ENCODE data around the gene HRH2. TPM values are rescaled to one million over a fixed set of nuclear protein-coding genes. Genes with fewer than 3 reads are reported as not detected.

Gene HRH2
- total and polyA plus RNA-seq, 9 of the 15 experiments (the other 6 are each of a cell fraction or from before 2014, with no cell fraction given), result 0.04 TPM; not detected in 8

GRCh38 chr5:175696139-175696854, 38.4 kb downstream of the HRH2 start (continued):
- TF ChIP-seq ZNF318 (IDR thresholded peaks at IDR 0.05; ENCODE audit: borderline replicate concordance in 1 of 2, low read depth in 1 of 2) (no peak), ZBTB40 (IDR thresholded peaks at IDR 0.05) (peak; percentile 82), ZBTB40 (CRISPR knock-in tag; IDR thresholded peaks at IDR 0.05) (no peak), ZNF239 (CRISPR knock-in tag; IDR thresholded peaks at IDR 0.05) (no peak), ETV1 (tag; conservative IDR thresholded peaks at IDR 0.05; ENCODE audit: low read depth) (peak; percentile 96), ZBTB5 (IDR thresholded peaks at IDR 0.05) (no peak)
